Measurements from ENCODE around the gene PPP1R15B.
A peak's percentile ranks its signal among the peaks of the same experiment; 100 is the strongest.

PPP1R15B gene

DNA sequence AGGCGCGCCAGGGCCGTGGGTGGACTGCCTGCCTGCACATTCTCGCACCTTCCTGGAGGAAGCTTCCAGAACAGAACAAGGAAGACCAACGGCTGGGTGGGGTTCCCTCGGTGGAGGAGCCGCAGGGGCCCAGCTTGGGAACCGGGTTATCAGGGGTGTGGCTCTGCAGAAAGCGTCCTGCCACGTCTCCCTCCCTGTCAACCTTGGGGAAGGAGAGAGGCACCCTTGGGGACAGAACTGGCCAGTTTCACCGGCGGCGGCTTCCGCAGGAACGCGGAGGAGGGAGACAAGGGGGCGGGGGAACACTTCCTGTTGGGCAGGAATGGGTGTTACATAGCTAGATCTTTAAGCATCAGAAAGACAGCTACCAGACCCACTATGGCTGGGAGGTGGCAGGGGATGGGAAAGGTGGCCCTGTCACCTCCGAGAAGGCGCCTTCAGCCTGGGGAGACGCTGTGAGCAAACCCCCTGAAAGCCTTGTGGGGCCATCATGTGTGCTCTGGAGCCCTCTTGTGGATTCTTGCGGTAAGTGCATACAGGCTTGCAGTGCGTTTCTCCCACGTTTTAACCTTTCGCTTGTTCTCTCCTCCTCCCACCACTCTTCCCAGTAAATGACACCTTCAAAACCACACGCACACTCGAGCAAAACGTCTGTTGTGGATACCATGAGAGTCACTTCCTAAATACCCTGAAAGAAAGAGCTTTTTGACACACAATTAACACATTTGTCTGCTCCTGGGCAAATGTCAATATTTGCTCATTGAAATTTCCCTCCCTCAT, 48.1 kb downstream of the PPP1R15B start:
- peak; percentile 40 to 79 for DNase-seq

DNA sequence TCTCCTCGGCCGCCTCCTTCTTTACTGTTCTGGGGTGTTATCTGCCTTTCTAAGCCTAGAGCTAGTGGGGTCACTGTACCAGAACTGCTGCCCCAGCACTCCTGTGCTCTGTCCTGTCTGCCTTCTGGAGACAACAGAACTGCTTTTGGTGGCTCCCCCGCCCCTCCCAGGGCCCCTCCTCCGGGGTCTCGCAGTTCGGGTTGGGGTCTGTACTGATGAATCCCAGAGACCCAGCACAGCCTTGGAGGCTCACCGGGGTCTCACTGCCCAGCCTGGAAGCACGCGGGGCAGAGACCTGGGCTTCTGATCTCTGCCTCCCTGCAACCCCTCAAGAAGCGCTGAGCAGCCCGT, 48.7 kb downstream of the PPP1R15B start:
- no peak for DNase-seq

DNA sequence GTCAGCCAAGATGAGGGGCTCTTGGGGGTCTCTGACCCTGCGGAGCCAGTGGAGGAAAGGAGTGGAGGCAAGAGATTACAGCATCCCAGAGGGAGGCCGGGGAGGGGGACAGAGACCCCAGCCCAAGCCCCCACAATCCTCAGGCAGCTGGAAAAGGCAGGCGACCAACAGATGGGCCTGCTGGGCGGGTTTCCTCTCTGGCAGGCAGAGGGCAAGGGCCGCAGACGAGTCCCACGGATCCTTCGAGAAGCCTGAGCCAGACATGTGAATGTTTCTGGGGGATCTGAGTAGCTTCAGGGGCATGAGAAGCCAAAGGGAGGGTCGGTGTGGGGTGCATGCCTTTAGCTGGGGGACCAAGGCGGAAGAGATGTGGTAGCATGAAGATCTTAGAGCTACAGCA, 49.8 kb downstream of the PPP1R15B start:
- DNase-seq: no peak

DNA sequence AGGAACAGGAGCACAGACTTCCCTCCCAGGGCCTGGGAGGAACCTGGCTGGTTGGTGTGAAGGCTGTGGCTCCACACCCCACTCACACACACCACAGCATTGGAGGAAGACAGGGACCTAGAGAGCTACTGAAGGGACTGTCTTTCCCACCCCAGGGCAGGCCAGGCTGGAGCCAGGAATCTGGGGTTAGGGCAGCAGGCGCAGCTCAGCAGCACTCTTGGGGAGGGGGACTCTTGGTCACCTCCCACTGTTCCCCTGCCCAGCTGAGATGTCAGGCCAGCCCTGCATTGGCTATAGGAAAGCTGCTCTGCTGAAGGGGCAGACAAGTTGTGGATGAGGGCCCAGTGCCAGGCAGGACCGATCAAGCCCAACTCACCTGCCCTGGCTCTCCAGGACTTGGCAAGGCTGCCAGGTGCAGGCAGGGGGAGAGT, 50.3 kb downstream of the PPP1R15B start:
- no peak for DNase-seq

DNA sequence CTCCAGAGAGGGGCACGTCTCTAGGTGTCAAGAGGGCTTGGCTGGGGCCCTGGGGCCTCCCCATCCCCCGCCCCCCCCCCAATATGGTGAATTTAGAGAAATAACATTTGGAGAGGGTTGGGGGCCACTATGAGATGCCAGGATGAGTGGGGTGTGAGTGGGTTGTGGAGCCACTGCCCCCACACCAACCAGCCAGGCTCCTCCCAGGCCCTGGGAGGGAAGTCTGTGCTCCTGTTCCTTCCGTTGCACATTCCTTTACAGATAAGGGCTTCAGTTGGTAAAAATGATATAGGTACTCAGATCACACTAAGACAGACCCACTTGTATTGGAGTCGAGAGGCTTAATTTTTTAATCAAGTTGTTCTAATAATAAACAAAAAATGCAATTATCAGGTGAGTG, 51.3 kb downstream of the PPP1R15B start:
- no peak for DNase-seq

DNA sequence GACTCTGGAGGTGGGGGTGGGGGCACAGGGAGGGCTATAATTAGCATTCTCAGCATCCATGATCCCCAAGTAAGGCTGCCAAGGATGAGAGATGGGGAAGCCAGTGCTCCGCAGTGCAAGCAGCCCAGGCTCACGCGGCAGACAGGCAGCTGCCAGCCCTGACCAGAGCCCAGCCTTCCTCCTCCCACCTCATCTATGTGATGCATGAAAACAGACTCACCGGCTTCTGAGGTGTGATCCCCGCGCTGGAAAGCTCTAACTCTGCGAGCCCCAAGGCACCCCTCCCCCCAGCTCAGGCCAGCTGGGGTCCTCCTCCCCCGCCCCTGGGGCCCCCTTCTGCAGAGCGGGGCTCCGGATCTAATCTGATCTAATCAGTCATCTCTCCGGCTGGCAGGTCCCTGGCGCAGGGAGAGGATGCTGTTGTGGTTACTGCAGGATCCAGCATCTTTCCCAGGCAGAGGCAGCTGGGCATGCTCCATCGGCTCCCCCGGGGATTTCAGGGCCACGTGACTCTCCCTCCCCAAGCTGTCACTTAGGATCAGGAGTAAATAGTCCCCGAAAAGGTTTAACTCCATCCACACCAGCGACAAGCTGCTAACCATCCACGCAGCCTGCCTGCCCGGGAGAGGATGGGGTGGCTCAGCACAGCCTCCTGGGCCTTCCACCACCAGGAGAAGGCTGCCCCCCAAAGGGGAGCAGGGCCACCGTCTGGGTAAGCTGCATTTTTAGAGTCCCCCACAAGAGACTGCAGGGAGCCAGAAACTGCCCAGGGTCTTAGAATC, 52.0 kb downstream of the PPP1R15B start, which contains the start of gene PLEKHA6:
PLEKHA6 (minus strand) TSS at position 456 of the 782 bp plus-strand sequence. CDS start 86,202 bp downstream, outside the sequence.
- peak; percentile 94 to 99 for DNase-seq

DNA sequence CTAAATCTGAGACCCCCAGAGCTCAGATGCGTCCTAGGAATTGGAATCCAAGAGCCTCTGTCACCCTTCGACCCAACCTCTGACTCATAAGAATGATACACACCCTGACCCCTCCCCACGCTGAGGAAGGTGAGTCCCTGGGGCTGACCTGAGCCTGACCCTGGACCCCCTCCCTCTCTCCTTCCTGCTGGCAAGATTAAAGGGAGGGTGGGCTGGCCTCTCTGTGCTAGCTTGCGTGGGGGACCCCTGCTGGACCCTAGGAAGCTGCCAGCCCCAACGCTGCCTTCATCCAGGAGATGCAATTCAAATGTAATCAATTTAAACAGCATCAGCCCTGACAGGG, 52.5 kb downstream of the PPP1R15B start:
- peak in 1 of 2 experiments; percentile 64 for DNase-seq

DNA sequence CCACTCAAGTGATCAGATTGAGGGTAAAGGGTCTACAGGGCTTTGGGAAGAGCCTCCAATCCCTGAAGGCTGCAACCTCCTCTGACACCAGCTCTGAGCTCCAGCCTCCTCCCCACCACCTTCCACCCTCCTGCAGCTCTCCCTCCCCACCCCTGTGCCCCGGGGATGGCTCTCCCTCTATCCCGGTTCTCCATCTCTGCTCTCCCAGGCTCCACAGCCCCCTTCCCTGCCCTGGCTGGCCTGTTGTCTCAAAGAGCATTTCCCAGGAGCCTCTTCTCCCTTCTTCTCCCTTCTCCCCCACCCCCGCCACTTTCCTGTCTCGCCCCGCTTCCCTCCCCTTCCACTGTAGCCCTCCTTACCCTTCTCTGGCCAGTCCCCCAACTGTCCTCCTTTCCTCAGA, 53.0 kb downstream of the PPP1R15B start:
- DNase-seq: peak; percentile 39 to 47

DNA sequence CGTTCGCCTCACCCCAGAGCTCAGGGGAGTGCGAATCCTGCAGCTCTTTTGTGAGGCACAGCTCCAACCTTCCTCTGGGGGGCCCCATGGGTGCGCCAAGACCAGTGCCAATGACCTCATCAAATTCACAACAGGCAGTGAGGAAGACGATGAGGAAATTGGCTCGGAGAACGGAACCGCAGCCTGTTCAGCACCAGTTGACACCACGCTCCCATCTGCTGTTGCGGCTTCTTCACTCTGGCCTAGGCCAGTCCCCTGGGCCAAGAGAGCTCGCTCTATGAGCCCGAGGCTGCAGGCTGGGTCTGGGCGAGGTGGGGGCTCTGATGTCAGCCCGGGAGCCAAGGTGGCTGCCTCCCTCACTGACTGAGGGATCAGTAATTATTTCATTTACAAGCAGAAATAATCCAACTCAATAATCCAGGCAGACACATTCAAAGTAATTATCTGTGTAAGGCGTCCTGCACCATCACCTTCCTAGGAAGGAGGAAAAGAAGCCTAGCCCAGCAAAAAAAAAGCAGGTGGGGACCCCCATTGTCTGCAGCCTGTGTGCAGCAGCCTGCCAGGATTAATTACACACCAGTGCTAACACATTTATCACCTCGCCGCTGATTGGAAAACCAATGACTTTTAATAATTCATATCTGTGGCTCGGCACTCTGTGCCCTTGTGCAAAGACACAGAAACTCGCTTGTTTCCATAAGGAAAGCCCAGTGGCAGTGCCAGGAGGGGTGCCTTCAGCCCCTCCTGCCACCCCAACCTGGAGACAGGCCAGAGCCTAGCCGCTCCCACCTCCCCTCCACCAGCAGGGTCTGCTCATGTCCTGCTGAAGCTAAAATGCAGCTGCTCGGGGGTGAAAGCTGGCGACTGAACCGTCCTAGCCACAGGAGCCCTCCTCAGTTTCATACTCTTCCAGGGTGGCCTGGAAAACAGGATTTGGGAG, 53.8 kb downstream of the PPP1R15B start:
- DNase-seq: peak; percentile 61 to 62

DNA sequence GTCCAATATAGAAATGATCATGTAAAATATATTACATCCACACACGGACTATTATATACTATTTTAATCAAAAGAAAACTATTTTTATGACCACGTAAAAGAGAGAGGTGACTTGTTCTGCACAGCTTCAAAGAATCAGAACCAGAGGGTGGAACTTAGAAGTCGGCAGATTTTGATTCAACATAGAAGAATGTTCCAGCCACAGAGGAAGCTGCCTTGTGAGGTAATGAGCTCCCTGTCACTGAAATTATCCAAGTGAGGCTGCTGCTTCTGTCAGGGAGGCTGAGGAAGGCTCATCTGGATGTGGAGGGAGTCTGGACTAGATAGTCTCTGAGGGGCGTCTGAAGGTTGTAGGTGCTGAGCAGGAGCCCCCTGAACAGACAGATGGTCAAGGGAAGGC, 54.6 kb downstream of the PPP1R15B start:
- DNase-seq: no peak

DNA sequence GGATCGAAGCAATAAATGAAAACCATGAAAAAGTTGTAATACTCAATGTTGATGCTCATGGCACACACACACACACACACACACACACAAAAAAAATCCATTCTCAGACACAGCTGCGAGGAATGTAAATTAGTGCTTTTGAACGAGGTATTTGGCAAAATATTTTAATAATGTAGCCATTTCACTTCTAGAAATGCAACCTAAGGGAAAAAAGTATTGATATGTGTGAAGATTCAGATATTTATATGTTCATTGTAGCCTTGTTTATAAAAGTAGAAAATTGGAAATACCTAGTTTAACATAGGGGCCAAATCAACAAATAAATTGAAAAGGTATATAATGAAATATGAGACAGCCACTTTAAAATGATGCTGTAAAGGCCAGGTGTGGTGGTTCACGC, 55.7 kb downstream of the PPP1R15B start:
- DNase-seq: no peak

DNA sequence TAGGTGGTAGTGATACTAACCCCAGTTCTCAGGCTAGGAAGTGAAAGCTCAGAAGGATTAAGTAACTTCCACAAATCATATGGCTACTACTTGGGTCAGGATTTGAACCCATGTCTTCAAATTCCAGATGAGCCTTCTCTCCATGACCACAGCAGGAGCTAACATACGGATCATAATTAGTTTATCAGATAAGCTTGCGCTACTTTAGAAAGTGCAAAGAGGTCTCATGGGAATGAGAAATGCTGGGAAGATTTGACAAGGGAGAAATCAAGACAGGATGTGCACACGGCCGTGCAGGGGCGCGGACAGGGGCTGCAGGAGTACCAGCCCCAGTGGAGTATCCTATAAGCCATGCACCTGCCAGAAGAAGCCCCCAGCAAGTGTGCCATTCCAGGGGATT, 57.0 kb downstream of the PPP1R15B start:
- DNase-seq: peak in 1 of 2 experiments; percentile 67
